Activated T-helper 1 cell treated with anti-CD3 and anti-CD28 coated beads, Interleukin-12 subunit alpha, Interleukin-12 subunit beta, Interleukin-2, Interleukin-4 antibody, amounts not matched to agents 30 ng/mL and 10 ng/mL and 1 ng/mL, durations not matched to agents 14 hours and 24 hours and 36 hours (primary cell): ENCODE data around the gene TRPM3. TPM values are rescaled to one million over a fixed set of nuclear protein-coding genes. Genes with fewer than 3 reads are reported as not detected.

Source experiments
- DNase-seq: peaks from one replicate; pipeline ENCODE4 v3.0.0; 2021; ENCODE audit warnings: low spot score
- H3K27ac Mint-ChIP-seq: one replicate; pipeline ENCODE4 v1.8.0; 2021; ENCODE audit warnings: mild to moderate bottlenecking, mixed read lengths
- H3K27me3 Mint-ChIP-seq: one replicate; pipeline ENCODE4 v1.8.0; 2022; ENCODE audit warnings: mild to moderate bottlenecking, moderate library complexity, mixed read lengths; ENCODE audit not compliant: insufficient read depth
- H3K36me3 Mint-ChIP-seq: one replicate; pipeline ENCODE4 v1.8.0; 2021; ENCODE audit warnings: low read depth, mixed read lengths
- H3K4me1 Mint-ChIP-seq: one replicate; pipeline ENCODE4 v1.8.0; 2021; ENCODE audit warnings: low read depth, mixed read lengths
- H3K4me3 Mint-ChIP-seq: one replicate; pipeline ENCODE4 v1.8.0; 2021; ENCODE audit warnings: mild to moderate bottlenecking, moderate library complexity, mixed read lengths
- H3K9me3 Mint-ChIP-seq: one replicate; pipeline ENCODE4 v1.8.0; 2021; ENCODE audit warnings: mixed read lengths
- intact Hi-C: fragments of 100-400 bp; cut with micrococcal nuclease; formaldehyde crosslinking; loops from one replicate; pipeline ENCODE4 v1.15.1; 2024
- total RNA-seq: library from RNA; stranded (reverse); gene quantifications from 2 replicates; pipeline ENCODE4 v1.2.3, GENCODE V29; 2022

The TRPM3 gene
- total RNA-seq, 1 donor from 2014 or later = not detected

- Mint-ChIP-seq H3K9me3 (no peaks in the 10 kb centered on the region), H3K27ac (no peak overlapping the region), H3K4me1 (no peaks in the 10 kb centered on the region), H3K27me3 (peaks cover 5% of the 10 kb centered on the region), H3K36me3 (no peaks in the 10 kb centered on the region), H3K4me3 (no peak overlapping the region)
- DNase-seq = no peak
- intact Hi-C loops = no loop called here
Measured at GRCh38 chr9:70924895-70925547, 196.4 kb downstream of the TRPM3 start.

GRCh38 chr9:70924380-70924779 is 197.0 kb downstream of the TRPM3 start:
- Mint-ChIP-seq H3K27me3 (peaks cover 5% of the 10 kb centered on the region), H3K27ac (no peak overlapping the region), H3K4me1 (no peaks in the 10 kb centered on the region), H3K36me3 (no peaks in the 10 kb centered on the region), H3K4me3 (no peak overlapping the region), H3K9me3 (no peaks in the 10 kb centered on the region)
- intact Hi-C loops = no loop called here
- DNase-seq = no peak

GRCh38 chr9:70923961-70924360 is 197.5 kb downstream of the TRPM3 start:
- H3K4me3 Mint-ChIP-seq = no peak overlapping the region
- no peaks in the 10 kb centered on the region for H3K36me3 Mint-ChIP-seq
- H3K27ac Mint-ChIP-seq = no peak overlapping the region
- no peak for DNase-seq
- H3K9me3 Mint-ChIP-seq = no peaks in the 10 kb centered on the region
- peaks cover 5% of the 10 kb centered on the region for H3K27me3 Mint-ChIP-seq
- no peaks in the 10 kb centered on the region for H3K4me1 Mint-ChIP-seq
- intact Hi-C loops = no loop called here

GRCh38 chr9:70921136-70921535 is 200.3 kb downstream of the TRPM3 start:
- intact Hi-C loops = no loop called here
- Mint-ChIP-seq H3K36me3 (no peaks in the 10 kb centered on the region), H3K4me1 (no peaks in the 10 kb centered on the region), H3K27ac (no peak overlapping the region), H3K9me3 (no peaks in the 10 kb centered on the region), H3K4me3 (no peak overlapping the region), H3K27me3 (no peaks in the 10 kb centered on the region)
- DNase-seq = no peak

GRCh38 chr9:70917277-70917676 is 204.1 kb downstream of the TRPM3 start:
- no peak for DNase-seq
- no peak overlapping the region for H3K4me3 Mint-ChIP-seq
- H3K36me3 Mint-ChIP-seq = no peaks in the 10 kb centered on the region
- H3K4me1 Mint-ChIP-seq = no peaks in the 10 kb centered on the region
- H3K27me3 Mint-ChIP-seq = no peaks in the 10 kb centered on the region
- no peaks in the 10 kb centered on the region for H3K9me3 Mint-ChIP-seq
- intact Hi-C loops = no loop called here
- H3K27ac Mint-ChIP-seq = no peak overlapping the region

GRCh38 chr9:70911791-70912190 is 209.6 kb downstream of the TRPM3 start:
- DNase-seq = no peak
- intact Hi-C loops = no loop called here
- no peak overlapping the region for H3K4me3 Mint-ChIP-seq
- H3K27me3 Mint-ChIP-seq = no peaks in the 10 kb centered on the region
- H3K27ac Mint-ChIP-seq = no peak overlapping the region
- no peaks in the 10 kb centered on the region for H3K4me1 Mint-ChIP-seq
- H3K9me3 Mint-ChIP-seq = no peaks in the 10 kb centered on the region
- H3K36me3 Mint-ChIP-seq = no peaks in the 10 kb centered on the region

GRCh38 chr9:70910598-70910997 is 210.8 kb downstream of the TRPM3 start:
- intact Hi-C loops = no loop called here
- no peak overlapping the region for H3K4me3 Mint-ChIP-seq

GRCh38 chr9:70902692-70903131 is 218.7 kb downstream of the TRPM3 start:
- H3K9me3 Mint-ChIP-seq = no peaks in the 10 kb centered on the region
- H3K27ac Mint-ChIP-seq = no peak overlapping the region
- DNase-seq = no peak
- no peak overlapping the region for H3K4me3 Mint-ChIP-seq
- no peaks in the 10 kb centered on the region for H3K36me3 Mint-ChIP-seq
- H3K27me3 Mint-ChIP-seq = no peaks in the 10 kb centered on the region
- intact Hi-C loops = no loop called here
- no peaks in the 10 kb centered on the region for H3K4me1 Mint-ChIP-seq

More at GRCh38 chr9:70910598-70910997, 210.8 kb downstream of the TRPM3 start:
- no peaks in the 10 kb centered on the region for H3K9me3 Mint-ChIP-seq
- DNase-seq = no peak
- no peaks in the 10 kb centered on the region for H3K4me1 Mint-ChIP-seq
- H3K27ac Mint-ChIP-seq = no peak overlapping the region
- no peaks in the 10 kb centered on the region for H3K27me3 Mint-ChIP-seq
- H3K36me3 Mint-ChIP-seq = no peaks in the 10 kb centered on the region

GRCh38 chr9:70902171-70902570 is 219.2 kb downstream of the TRPM3 start:
- Mint-ChIP-seq H3K9me3 (no peaks in the 10 kb centered on the region), H3K27me3 (no peaks in the 10 kb centered on the region), H3K27ac (no peak overlapping the region), H3K36me3 (no peaks in the 10 kb centered on the region), H3K4me3 (no peak overlapping the region), H3K4me1 (no peaks in the 10 kb centered on the region)
- no peak for DNase-seq
- intact Hi-C loops = no loop called here

GRCh38 chr9:70901746-70902145 is 219.7 kb downstream of the TRPM3 start:
- no peak for DNase-seq
- Mint-ChIP-seq H3K9me3 (no peaks in the 10 kb centered on the region), H3K4me3 (no peak overlapping the region), H3K36me3 (no peaks in the 10 kb centered on the region), H3K27ac (no peak overlapping the region), H3K27me3 (no peaks in the 10 kb centered on the region), H3K4me1 (no peaks in the 10 kb centered on the region)
- intact Hi-C loops = no loop called here

- no peak overlapping the region for H3K4me3 Mint-ChIP-seq
- H3K27me3 Mint-ChIP-seq = no peaks in the 10 kb centered on the region
- H3K36me3 Mint-ChIP-seq = no peaks in the 10 kb centered on the region
- intact Hi-C loops = no loop called here
- no peaks in the 10 kb centered on the region for H3K9me3 Mint-ChIP-seq
- DNase-seq = no peak
- no peak overlapping the region for H3K27ac Mint-ChIP-seq
- no peaks in the 10 kb centered on the region for H3K4me1 Mint-ChIP-seq
Measured at GRCh38 chr9:70901013-70901412, 220.4 kb downstream of the TRPM3 start.

GRCh38 chr9:70893580-70894122 is 227.8 kb downstream of the TRPM3 start:
- no peaks in the 10 kb centered on the region for H3K9me3 Mint-ChIP-seq
- H3K27ac Mint-ChIP-seq = no peak overlapping the region
- no peaks in the 10 kb centered on the region for H3K36me3 Mint-ChIP-seq
- no peak for DNase-seq
- no peaks in the 10 kb centered on the region for H3K4me1 Mint-ChIP-seq
- H3K27me3 Mint-ChIP-seq = no peaks in the 10 kb centered on the region
- intact Hi-C loops = no loop called here
- H3K4me3 Mint-ChIP-seq = no peak overlapping the region

GRCh38 chr9:70888471-70888870 is 232.9 kb downstream of the TRPM3 start:
- Mint-ChIP-seq H3K4me1 (no peaks in the 10 kb centered on the region), H3K27me3 (no peaks in the 10 kb centered on the region), H3K36me3 (no peaks in the 10 kb centered on the region), H3K9me3 (no peaks in the 10 kb centered on the region), H3K4me3 (no peak overlapping the region), H3K27ac (no peak overlapping the region)
- DNase-seq = no peak
- intact Hi-C loops = no loop called here

GRCh38 chr9:70887826-70888225 is 233.6 kb downstream of the TRPM3 start:
- H3K27me3 Mint-ChIP-seq = no peaks in the 10 kb centered on the region
- DNase-seq = no peak
- H3K4me1 Mint-ChIP-seq = no peaks in the 10 kb centered on the region
- no peaks in the 10 kb centered on the region for H3K9me3 Mint-ChIP-seq
- H3K27ac Mint-ChIP-seq = no peak overlapping the region
- H3K36me3 Mint-ChIP-seq = no peaks in the 10 kb centered on the region
- intact Hi-C loops = no loop called here
- H3K4me3 Mint-ChIP-seq = no peak overlapping the region
